B cell (primary cell): Measurements from ENCODE around the gene EPB41. TPM values are rescaled to one million over a fixed set of nuclear protein-coding genes. Genes with fewer than 3 reads are reported as not detected.

ENCODE experiments used
- ATAC-seq: fragments of 200-7000 bp; cut with Tn5 transposase; one replicate; pipeline ENCODE4 v1.10.0; 2021; ENCODE audit warnings: low read depth, mild to moderate bottlenecking, moderate number of reproducible peaks, moderate library complexity
- CTCF ChIA-PET: fragments of 350-600 bp; sonication (Branson Sonifier 250); formaldehyde crosslinking; loops from one replicate; lab custom pipeline; 2021; ENCODE audit warnings: antibody characterized with exemption, inconsistent platforms; lab: Charles Lee
- POLR2A ChIA-PET: fragments of 350-600 bp; sonication (Branson Sonifier 250); formaldehyde crosslinking; loops from one replicate; lab custom pipeline; 2021; ENCODE audit warnings: antibody characterized with exemption; lab: Charles Lee
- DNase-seq: peaks from one replicate; pipeline ENCODE4 v3.0.0; 2013
- H2AFZ ChIP-seq: 2 replicates; pipeline ENCODE4 v1.6.1; 2012; ENCODE audit warnings: mild to moderate bottlenecking, low read depth, low read length; ENCODE audit not compliant: insufficient read depth, poor library complexity, severe bottlenecking
- H3K27ac ChIP-seq, 2 donors: 1 replicate in 1 of 2; 2 replicates in 1 of 2; pipeline ENCODE4 v1.5.1; 2012 to 2013; ENCODE audit warnings: low read length in 2 of 2, mild to moderate bottlenecking in 2 of 2, moderate library complexity in 1 of 2
- H3K27me3 ChIP-seq, 4 experiments: fragments of 200-600 bp in 1 of 4; sonication (generic) in 1 of 4; replicated peaks in 1 of 4; 1 replicate in 2 of 4; 2 replicates in 2 of 4; pipeline versions ENCODE4 v1.6.1 to v1.7.0; 2013 to 2016; ENCODE audit warnings: low read length in 3 of 4, mild to moderate bottlenecking in 2 of 4, mixed read lengths in 1 of 4, moderate library complexity in 1 of 4; ENCODE audit not compliant: insufficient read depth in 4 of 4, control insufficient read depth in 3 of 4; ENCODE audit errors: control extremely low read depth in 1 of 4
- H3K36me3 ChIP-seq, 2 experiments: replicated peaks in 1 of 2; 1 replicate in 1 of 2; 2 replicates in 1 of 2; pipeline versions ENCODE4 v1.6.1 to v1.7.1; 2013; ENCODE audit warnings: low read length in 1 of 2; ENCODE audit not compliant: insufficient read depth in 2 of 2, control insufficient read depth in 1 of 2; ENCODE audit errors: control extremely low read depth in 1 of 2, extremely low read depth in 1 of 2
- H3K4me1 ChIP-seq, 2 donors: fragments of 200-600 bp in 1 of 2; sonication (generic) in 1 of 2; 1 replicate in 1 of 2; 2 replicates in 1 of 2; pipeline versions ENCODE4 v1.5.1 to v1.6.1; 2013 to 2017; ENCODE audit warnings: low read length in 2 of 2; ENCODE audit not compliant: control insufficient read depth in 2 of 2, insufficient read depth in 2 of 2
- H3K4me2 ChIP-seq: replicated peaks from 2 replicates; pipeline ENCODE3; 2012; ENCODE audit warnings: mild to moderate bottlenecking, low read depth, low read length; ENCODE audit not compliant: poor library complexity, severe bottlenecking
- H3K4me3 ChIP-seq, 5 experiments: fragments of 200-600 bp in 1 of 5; sonication (generic) in 1 of 5; 1 replicate in 3 of 5; 2 replicates in 2 of 5; pipeline versions ENCODE4 v1.5.1 to v1.7.0; 2011 to 2016; ENCODE audit warnings: low read length in 4 of 5, mild to moderate bottlenecking in 4 of 5, low read depth in 2 of 5, control low read depth in 1 of 5, moderate library complexity in 1 of 5; ENCODE audit not compliant: insufficient read depth in 1 of 5; ENCODE audit errors: control extremely low read depth in 1 of 5, extremely low read depth in 1 of 5
- H3K79me2 ChIP-seq: fragments of 200-600 bp; sonication (generic); one replicate; pipeline ENCODE4 v1.6.0; 2016; ENCODE audit warnings: low read length; ENCODE audit not compliant: control insufficient read depth, insufficient read depth
- H3K9ac ChIP-seq: fragments of 200-600 bp; sonication (generic); 2 replicates; pipeline ENCODE4 v1.6.1; 2017; ENCODE audit warnings: mild to moderate bottlenecking, low read length, moderate library complexity
- H3K9me3 ChIP-seq, 3 donors: one replicate each; pipeline versions ENCODE4 v1.6.1 to v1.7.1; 2013; ENCODE audit warnings: low read length in 2 of 3; ENCODE audit not compliant: control insufficient read depth in 2 of 3, insufficient read depth in 1 of 3; ENCODE audit errors: control extremely low read depth in 1 of 3
- H4K20me1 ChIP-seq: 2 replicates; pipeline ENCODE4 v1.6.0; 2012; ENCODE audit warnings: mild to moderate bottlenecking, low read length; ENCODE audit not compliant: insufficient read depth, control insufficient read depth, poor library complexity, severe bottlenecking
- H3K27ac Mint-ChIP-seq: one replicate; pipeline ENCODE4 v1.8.0; 2021; ENCODE audit warnings: mixed read lengths
- H3K27me3 Mint-ChIP-seq: one replicate; pipeline ENCODE4 v1.8.0; 2021; ENCODE audit warnings: mixed read lengths
- H3K4me1 Mint-ChIP-seq: one replicate; pipeline ENCODE4 v1.8.0; 2021; ENCODE audit warnings: mixed read lengths
- H3K4me3 Mint-ChIP-seq: one replicate; pipeline ENCODE4 v1.8.0; 2021; ENCODE audit warnings: mixed read lengths
- H3K9me3 Mint-ChIP-seq: one replicate; pipeline ENCODE4 v1.8.0; 2022; ENCODE audit warnings: mixed read lengths; ENCODE audit not compliant: insufficient read depth
- CTCF ChIP-seq: fragments of 200-600 bp; IDR thresholded peaks from one replicate; pipeline ENCODE4 v1.8.0; 2022; ENCODE audit warnings: antibody characterized with exemption, mild to moderate bottlenecking
- EZH2 ChIP-seq: IDR thresholded peaks from 2 replicates; pipeline ENCODE4 v1.6.1; 2012; ENCODE audit warnings: borderline replicate concordance, low read depth, mild to moderate bottlenecking, moderate library complexity, low read length; ENCODE audit not compliant: insufficient read depth, poor library complexity, severe bottlenecking
- WGBS: methylation state at CpG from one replicate; pipeline ENCODE4 v1.1.5; 2013; ENCODE audit warnings: missing lambda C conversion rate; ENCODE audit not compliant: insufficient coverage; 5-methylcytosine and 5-hydroxymethylcytosine counted together
- intact Hi-C: fragments of 100-400 bp; cut with micrococcal nuclease; formaldehyde crosslinking; loops from one replicate; pipeline ENCODE4 v1.10.0; 2022
- polyA plus RNA-seq: library from polyadenylated mRNA; depleted of rRNA; stranded (reverse); fragments of >200 nt; gene quantifications from 2 replicates; pipeline ENCODE4 v1.2.3, GENCODE V29; 2012
- total RNA-seq, 2 donors: library from RNA; stranded (reverse); fragments of 120-200 nt in 1 of 2; gene quantifications; 1 replicate in 1 of 2; 2 replicates in 1 of 2; pipeline versions ENCODE4 v1.2.3 to v1.2.4, GENCODE V29; 2013 to 2022

Gene EPB41
- total and polyA plus RNA-seq, 2 donors (not counting 1 experiment from before 2014, with no cell fraction given) = 45.8 to 186 TPM

- 37% methylated on average over 13 of the region's 24 CpGs for WGBS
- intact Hi-C loops = loop anchor here (1.0 to 10.0 kb wide), 5 partner anchors 26 to 633 kb away; partner anchors contain the start of genes EPB41, RCC1 and SESN2
Measured at GRCh38 chr1:28887835-28888682, 26.3 kb upstream of the EPB41 start.

More at GRCh38 chr1:28887835-28888682, 26.3 kb upstream of the EPB41 start:
- Histone ChIP-seq H3K36me3 (no peaks in the 10 kb centered on the region), H3K27ac (peak overlapping the region; percentile 52 to 97), H3K9me3 (no peaks in the 10 kb centered on the region), H4K20me1 (no peaks in the 10 kb centered on the region), H3K4me3 (peak overlapping the region; percentile 44 to 93 (median 82)), H3K4me2 (peak overlapping the region; percentile 92), H3K27me3 (no peaks in the 10 kb centered on the region), H3K79me2 (peaks cover 35% of the 10 kb centered on the region), H3K4me1 (peaks cover 26 to 48% of the 10 kb centered on the region in 2 donors), H2AFZ (peak overlapping the region; percentile 69), H3K9ac (peak overlapping the region; percentile 96)
- DNase-seq (peak; percentile 39), ATAC-seq (no peak)
- ChIA-PET CTCF (interaction anchor here (0.7 to 5.2 kb wide), 4 partner anchors 12 to 310 kb away, joined by 3 to 39 read pairs (median 9); partner anchors contain the start of gene EPB41), POLR2A (interaction anchor here (0.6 to 2.2 kb wide), 3 partner anchors 21 to 293 kb away, joined by 6 to 12 read pairs (median 6); partner anchors contain the start of genes EPB41 and SRSF4)
- Mint-ChIP-seq H3K4me3 (peak overlapping the region; percentile 89), H3K27me3 (no peaks in the 10 kb centered on the region), H3K4me1 (peaks cover 60% of the 10 kb centered on the region), H3K9me3 (no peaks in the 10 kb centered on the region), H3K27ac (peak overlapping the region; percentile 88)
- TF ChIP-seq CTCF = no peak
- TF ChIP-seq EZH2 = no peak
